ENCODE results near the gene CARD14. TPM values are rescaled to one million over a fixed set of nuclear protein-coding genes. Genes with fewer than 3 reads are reported as not detected.
A peak's percentile ranks its signal among the peaks of the same experiment; 100 is the strongest.

CARD14 gene
- 0.20 TPM in 1 of 2 replicates, not detected in the other for total RNA-seq (2014; rRNA removed; shearing (Covaris generic))

DNA sequence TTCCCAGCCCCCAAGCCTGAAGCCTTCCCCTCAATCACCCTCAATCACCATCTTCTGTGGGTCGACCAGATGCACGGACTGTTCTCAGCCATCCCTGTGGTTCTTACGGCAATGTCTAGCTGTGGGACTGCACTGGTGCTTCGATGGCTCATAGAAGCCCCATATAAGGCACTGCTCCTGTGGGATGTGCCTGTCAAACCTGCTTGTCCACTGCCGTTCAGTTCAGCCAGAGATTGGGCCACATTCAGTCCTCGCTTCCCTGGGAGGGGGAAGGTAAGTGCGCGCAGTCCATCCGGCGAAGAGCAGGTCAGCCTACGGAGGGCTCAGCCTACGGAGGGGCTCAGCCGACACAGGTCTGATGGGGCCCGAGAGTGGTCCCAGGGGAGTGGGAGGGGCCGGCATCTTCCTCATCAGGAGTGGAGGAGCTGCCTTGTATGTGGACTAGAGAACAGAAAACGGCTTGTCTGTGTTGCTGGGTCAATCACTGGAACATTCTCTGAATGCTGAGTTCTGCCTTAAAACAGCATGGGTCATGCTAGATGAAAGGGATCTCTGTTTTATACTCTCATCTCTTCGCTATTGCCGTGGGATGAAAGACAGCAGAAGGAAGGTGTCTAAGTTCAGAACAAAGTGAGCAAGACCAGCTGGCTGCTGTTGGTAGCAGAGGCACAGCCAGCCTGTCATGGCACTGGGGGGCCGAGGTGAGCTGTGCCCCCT, at the start of gene CARD14:
Gene CARD14, plus strand, starts transcription at position 247 of the 717 bp plus-strand sequence. CDS start 11,409 bp downstream, outside the sequence.
- no peak for DNase-seq (ENCODE audit: low read depth)

DNA sequence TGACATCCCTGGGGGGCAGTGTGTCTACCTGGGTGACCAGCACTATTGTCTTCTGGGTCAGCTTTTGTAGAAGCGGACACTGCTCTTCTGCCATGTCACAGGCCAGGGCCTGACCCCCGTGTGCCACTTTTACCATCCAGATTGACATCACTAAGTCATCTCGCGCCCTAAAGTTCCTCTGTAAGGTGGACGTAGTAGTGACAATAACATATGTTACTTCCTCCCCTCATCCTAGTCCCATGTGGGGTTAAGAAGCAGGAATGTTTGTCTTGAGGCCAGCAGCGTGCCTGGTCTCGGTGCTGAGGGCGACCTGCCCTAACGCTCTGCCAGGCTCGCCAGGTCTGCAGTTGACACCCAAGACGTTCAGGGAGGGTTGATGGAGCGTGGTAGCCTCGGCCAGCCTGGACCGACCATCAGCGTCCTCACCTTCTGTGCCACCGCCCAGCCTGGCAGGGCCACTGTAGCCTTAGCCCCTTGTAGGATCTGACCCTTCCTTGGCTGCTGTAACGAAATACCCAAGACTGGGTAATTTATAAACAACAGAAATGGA, 47.7 kb upstream of the CARD14 start:
- DNase-seq (ENCODE audit: low read depth): no peak

DNA sequence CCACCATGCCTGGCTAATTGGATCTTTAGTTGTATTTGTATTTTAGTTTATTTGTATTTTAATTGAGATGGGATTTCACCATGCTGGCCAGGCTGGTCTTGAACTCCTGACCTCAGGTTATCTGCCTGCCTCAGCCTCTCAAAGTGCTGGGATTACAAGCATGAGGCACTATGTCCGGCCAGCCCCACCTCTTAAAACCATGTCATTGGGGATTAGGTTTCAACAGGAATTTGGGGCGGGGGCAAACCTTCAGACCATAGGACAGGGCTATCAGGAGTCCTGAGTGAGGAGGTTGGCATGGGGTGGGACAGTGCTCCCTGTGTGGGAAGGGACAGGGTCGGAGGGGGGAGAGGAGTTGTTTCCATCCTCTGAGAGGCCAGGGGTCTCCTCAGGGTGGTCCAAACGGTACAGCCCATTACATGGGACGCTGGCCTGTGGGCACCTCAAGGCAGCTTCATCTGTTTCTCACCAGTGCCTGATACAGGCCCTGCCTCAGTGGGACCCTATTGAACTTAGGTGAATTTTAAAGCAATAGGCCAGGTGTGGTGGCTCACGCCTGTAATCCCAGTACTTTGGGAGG, 46.8 kb upstream of the CARD14 start:
- DNase-seq (ENCODE audit: low read depth): no peak

DNA sequence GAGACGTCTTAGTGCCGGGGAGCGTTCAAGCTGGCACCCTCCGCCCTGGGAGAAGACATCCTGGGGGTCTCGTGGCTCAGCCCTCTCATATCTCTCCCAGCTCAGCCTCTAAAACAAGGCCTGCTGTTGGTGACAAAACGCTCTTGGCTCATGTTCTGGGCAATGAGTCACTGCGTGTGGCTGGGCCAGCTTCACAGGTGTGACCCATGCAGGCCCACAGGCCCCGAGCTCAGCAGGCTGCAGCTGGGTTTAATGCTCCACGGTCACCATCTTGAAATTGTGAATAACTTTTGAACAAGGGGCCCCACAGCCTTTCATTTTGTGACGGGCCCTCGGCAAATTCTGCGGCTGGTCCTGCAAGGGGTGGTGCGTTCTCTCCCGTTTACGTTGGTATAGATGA, 46.0 kb upstream of the CARD14 start:
- DNase-seq (ENCODE audit: low read depth): peak; percentile 65

DNA sequence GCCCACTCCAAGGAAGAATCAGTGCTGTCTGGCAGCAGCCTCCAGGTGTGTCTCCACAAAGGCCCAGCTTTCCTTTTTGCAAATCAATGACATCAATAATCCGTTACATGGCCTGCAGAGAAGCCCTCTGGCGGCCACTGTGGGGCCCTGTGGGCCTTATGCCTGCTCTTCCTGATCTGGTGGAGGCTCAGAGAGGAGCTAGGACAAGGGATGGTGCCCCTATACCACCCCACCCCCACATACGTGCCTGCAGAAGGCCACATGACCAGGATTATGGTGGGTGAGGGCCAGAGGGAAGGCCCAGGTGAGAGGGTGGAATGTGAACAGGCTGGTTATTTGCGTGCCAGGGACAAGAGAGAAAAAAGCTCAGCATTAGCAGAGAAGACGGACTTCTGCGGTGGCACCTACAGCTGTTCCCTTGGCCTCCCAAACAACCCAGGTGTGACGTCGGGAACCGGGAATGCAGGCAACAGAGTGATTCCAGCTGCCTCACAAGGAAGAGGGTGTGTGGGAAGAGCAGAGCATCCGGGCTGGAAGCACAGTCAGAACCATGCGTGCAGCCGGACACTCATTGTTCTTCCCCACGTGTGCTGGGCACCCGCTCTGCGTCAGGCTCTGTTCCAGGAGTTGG, 45.4 kb upstream of the CARD14 start:
- DNase-seq (ENCODE audit: low read depth): peak; percentile 25

DNA sequence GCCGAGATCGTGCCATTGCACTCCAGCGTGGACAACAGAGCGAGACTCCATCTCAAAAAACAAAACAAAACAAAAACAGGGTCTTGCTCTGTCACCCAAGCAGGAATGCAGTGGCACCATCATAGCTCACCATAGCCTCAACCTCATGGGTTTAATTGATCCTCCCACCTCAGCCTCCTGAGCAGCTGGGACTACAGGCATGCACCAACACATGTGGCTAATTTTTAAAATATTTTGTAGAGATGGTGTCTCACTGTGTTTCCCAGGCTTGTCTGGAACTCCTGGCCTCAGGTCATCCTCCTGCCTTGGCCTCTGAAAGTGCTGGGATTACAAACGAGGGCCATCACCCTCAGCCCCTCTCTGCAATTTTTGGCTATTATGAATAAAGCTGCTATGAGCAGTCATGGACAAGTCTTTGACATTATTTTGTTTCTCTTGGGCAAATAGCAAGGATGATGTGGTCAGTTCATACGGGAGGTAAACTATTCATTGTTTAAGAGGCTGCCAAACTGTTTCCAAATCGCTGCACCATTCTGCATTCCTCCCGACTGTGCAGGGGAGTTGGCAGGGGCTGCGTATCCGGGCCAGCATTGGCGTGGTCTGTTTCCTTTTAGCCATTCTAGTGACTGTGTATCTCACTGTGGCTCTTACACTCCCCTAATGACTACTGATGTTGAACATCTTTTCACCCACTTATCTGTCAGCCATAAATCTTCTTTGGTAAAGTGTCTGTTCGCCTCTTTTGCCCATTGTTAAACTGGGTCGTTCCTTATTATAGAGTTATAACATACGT, 44.0 kb upstream of the CARD14 start:
- peak; percentile 11 for DNase-seq (ENCODE audit: low read depth)

DNA sequence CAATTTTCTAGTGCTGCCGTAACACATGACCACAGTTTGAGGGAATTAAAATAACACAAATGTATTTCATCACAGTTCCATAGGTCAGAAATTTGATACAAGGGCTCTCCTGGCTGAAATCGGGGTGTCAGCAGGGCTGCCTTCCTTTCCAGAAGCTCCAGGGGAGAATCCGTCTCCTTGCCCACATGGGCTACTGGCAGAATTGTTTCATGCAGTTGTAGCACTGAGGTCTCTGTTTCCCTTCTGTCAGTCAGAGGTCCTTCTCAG, 43.4 kb upstream of the CARD14 start:
- DNase-seq (ENCODE audit: low read depth): no peak

DNA sequence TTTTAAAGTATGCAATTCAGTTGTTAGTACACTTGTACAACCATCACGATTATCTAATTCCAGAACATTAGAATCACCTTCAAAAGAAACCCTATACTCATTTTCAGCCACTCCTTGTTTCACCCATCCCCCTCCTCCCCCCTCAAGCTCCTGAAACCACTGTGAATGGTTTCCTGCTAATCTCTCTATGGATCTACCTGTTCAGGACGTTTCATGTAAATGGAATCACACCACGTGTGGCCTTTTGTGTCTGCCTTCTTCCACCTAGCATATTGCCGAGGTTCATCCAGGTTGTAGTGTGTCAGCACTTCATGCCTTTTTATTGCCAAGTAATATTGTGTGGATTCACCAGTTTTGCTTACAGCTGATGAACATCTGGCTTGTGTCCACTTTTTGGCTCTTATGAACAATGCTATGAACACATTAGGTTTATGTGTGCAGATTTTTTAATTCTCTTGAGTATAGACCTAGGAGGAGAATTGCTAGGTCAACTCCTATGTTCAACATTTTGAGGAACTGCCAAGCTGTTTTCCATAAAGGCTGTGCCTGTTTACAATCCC, 40.7 kb upstream of the CARD14 start:
- DNase-seq (ENCODE audit: low read depth): no peak

DNA sequence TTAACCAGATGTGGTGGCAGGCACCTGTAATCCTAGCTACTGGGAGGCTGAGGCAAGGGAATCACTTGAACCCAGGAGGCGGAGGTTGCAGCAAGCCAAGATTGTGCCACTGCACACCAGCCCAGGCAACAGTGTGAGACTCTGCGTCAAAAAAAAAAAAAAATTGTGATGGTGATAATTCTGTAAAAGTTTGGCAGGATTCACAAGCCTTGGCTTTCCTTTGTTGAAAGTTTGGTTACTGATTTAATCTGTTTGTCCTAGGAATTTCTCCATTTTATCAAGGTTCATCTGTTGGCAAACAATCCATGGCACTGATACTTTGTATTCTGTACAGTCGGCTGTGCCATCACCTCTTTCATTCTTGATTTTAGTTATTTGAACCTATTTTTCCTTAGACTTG, 38.8 kb upstream of the CARD14 start:
- DNase-seq (ENCODE audit: low read depth): no peak

DNA sequence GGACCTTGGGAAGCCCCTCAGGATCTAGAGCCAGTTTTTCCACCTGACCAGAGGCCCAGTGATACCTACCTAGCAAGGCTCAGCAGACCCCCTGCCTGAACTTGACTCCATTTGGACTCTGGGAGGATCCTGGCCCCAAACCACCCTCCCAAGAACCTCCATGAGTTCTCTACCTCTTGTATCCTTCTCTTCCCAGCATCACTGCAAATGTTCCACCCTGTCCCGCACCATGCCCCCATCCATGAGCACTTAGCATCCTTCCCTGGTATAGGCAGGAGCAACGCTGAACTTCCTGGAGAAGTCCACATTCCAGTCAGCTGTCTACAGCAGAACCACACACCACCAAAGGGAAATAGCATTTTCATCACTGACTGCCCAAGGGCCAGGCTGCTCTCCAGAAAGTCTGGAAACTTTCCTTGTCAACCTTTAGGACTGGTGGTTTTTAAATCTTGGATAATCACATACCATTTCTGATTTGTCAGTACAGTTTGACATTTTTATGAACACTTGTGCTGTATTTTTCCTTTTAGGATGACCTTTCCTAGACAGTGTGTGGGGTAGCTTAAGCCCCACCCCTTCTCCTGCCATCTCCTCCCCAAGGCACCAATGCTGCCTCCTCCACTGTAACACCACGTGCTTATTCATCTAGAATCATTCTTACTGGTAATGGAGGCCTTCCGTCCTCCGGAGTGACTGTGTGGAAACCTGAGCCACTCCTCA, 36.8 kb upstream of the CARD14 start:
- no peak for DNase-seq (ENCODE audit: low read depth)

DNA sequence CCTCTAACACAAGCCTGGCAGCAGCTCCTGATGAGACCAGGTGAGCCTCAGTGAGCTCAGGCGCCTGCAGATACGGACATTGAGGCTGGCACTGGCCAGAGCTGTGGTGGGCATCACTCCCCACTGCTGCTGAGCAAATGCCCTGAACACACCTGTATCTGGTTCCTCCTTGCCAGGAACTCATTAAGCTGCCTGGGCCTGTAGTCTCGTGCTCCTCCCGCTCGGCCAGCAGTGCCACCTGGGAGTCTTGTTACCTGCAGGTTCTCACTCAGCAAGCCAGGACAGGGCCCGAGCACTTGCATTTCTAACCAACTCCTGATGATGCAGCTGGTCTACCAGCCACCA, 36.2 kb upstream of the CARD14 start:
- DNase-seq (ENCODE audit: low read depth): no peak

DNA sequence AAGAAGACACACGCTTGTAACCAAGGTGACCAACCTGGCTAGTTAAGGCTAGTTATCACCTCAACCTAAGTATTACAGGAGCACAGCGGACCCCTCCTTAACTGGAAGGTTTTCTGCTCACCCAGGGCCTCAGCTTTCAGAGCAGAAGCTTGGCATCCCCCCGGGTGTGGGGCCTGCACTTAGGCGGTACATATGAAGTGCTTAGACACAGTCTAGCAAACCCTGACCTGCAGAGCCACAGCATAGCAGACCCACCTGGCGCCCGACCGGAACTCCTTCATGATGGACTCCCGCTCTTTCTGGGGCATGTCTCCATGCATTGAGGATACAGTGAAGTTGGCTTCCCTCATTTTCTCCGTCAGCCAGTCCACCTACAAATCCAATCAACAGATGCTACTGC, 32.7 kb upstream of the CARD14 start:
- no peak for DNase-seq (ENCODE audit: low read depth)

DNA sequence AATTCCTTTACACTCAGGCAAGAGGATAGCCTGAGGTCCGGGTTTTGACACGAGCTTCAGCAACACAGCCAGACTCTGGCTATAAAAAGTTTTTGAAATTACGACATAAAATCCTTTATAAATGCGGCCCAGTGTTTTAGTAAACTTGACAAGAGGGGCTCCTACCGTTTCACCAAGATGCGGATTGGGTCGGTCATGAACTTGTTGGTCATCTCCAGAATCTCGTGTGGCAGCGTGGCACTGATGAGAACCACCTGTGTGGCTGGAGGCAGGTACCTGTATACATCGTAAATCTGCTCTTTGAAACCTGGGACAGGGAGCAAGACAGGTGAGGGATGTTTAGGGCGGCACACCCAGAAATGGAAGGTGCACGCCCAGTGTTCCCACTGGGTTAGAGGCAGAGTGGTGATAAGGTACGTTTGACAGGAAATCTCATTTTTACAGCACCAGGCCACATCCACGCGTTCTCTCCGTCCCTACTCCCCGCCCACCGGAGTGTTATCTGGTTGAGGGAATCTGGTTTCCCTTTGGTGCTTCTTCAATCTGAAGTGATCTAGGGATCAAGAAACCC, 30.9 kb upstream of the CARD14 start:
- no peak for DNase-seq (ENCODE audit: low read depth)

DNA sequence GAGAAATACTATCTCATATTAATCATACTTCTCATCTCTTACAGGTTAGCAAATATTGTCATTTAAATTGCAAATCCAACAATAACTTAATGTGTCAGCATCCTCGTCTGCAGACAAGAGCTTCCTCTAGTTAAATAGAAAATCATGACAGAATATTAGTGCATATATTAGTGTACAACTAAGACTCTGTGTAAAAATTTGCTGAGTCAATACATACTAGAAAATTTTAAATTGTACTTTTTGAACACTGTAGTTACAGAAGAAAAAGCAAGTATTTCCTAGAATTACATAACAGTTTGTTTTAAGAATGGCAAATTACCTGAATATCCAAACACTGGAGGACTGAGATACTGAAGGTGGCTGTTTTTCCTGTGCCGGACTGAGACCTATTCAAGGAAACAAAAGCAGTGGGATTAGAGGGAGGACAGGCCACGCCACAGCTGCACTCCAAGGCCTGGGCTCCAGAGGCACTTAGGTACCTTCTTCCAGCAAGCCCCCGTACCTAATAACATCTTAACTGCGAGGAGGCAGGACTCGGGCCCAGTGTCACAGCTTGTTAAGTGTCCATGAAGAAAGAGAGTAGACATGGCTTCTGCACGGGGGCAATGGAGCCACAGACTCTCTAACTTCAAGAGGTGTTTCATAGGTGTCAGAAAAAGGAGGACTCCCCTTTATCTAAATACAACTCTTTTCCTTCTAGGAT, 28.2 kb upstream of the CARD14 start:
- DNase-seq (ENCODE audit: low read depth): no peak

DNA sequence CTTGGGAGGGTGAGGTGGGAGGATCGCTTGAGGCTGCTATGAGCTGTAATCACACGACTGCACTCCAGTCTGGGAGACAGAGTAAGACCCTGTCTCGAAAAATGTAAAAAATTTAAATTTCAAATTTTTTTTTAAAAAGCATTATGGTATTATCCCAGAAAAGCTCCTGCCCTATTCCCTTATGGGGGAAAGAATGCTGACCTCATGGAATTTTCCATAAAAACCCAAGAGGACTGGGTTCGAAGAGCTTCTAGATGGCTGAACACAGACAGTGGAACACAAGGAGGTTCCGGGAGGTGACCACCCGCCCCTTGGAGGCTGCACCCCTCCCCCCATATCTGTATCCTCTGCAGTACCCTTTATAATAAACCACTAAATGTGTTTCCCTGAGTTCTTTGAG, 26.9 kb upstream of the CARD14 start:
- no peak for DNase-seq (ENCODE audit: low read depth)

DNA sequence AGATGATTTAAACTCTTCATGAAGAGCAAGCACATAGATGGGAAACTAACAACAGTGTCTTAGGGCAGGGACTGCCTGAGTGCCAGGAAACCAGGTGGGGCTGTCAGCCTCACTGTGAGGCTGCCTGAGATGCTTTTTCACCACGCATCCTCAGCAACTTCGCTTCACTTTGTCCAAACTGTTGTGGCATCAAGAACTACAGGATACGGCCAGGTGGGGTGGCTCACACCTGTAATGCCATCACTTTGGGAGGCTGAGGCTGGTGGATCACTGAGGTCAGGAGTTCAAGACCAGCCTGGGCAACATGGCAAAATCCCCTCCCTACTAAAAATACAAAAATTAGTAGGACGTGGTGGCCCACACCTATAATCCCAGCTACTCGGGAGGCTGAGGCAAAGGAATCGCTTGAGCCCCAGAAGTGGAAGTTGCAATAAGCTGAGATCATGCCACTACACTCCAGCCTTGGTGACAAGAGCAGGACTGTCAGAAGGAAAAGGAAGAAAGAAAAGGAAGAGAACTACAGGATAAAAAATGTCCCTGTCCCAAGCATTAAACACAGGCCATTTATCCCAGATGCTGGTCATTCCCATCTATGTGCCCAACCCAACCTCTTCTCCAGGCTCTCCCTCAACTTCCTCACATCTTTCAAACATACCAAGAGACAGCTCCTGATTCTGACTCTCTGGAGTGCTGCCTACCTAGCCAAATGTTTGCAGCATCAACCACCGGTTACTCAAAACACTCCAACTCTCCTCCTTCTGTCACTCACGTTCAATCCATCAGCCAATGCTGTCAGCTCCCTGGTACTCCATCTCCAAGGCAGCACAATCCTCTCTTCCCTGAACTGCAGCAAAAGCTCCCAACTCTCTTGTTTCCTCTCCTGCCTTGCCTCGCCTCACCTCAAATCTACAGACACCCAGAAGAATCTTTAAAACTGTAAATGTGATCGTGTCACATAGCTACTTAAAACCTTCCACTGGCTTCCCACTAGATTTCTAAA, 24.5 kb upstream of the CARD14 start:
- DNase-seq (ENCODE audit: low read depth): no peak

DNA sequence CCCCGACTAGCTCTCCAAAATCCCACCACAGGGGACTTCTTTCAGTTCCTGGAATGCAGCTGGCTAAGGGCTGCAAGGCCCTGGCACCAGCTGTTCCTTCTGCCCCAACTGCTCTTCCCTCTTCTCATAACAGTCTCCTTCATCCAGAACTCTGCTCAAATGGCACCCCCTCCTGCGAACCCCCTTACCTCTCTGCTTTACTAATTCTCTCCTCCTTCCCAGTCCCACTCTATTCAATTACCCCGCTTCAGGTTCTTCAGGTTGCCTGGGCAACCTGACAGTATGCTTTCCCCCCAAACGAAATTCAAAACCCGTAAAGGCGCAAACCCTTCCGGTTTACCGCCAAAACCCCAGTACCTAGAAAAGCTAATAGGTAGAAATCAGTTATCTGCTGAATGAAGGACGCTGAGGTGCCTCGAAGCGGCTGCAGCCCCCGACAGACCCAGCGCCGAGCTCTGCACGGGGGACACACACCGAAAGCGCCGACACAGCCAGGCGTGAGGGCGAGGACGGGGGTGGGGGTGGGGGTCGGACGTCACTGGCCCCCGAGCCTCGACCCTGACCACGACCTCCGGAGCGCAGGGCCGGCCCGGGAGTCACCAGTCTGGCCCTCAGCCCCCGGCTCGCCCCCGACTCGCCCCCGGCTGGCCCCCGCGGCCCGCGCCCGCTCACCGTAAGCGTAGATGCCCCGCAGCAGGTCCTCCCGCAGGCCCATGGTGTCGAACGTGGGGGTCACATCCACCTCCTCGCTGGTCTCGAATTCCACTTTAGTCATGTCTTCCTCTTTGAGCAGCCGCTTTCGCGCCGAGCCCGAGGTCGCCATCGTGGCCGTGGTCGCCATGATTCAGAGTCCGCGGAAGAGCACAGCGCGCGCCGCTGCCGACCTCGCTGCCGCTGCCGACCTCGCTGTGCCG, 23.5 kb upstream of the CARD14 start:
- peak; percentile 31 for DNase-seq (ENCODE audit: low read depth)
